Liver (tissue), 3 donors: Measurements from ENCODE around the gene RIOX2.

ENCODE experiments used
- CTCF ChIP-seq: fragments of 150-350 bp; IDR thresholded peaks from 2 replicates; pipeline ENCODE4 v1.5.1; 2017; ENCODE audit warnings: improper control_type of control experiment, low read depth, low read length; ENCODE audit not compliant: missing input control
- EGR1 ChIP-seq, 2 donors: IDR thresholded peaks; 2 replicates each; pipeline ENCODE4 v1.6.1; 2016 to 2018; ENCODE audit warnings: antibody characterized with exemption in 2 of 2, low read depth in 2 of 2
- GABPA ChIP-seq, 2 donors: IDR thresholded peaks in 1 of 2; conservative IDR thresholded peaks in 1 of 2; 2 replicates each; pipeline ENCODE4 v1.6.1; 2016; ENCODE audit warnings: antibody characterized with exemption in 2 of 2, mild to moderate bottlenecking in 1 of 2, moderate library complexity in 1 of 2
- JUND ChIP-seq, 2 donors: IDR thresholded peaks; 2 replicates each; pipeline ENCODE4 v1.6.1; 2016; ENCODE audit warnings: antibody characterized with exemption in 2 of 2
- MAX ChIP-seq: IDR thresholded peaks from 2 replicates; pipeline ENCODE4 v1.6.1; 2016; ENCODE audit warnings: antibody characterized with exemption
- RAD21 ChIP-seq, 2 donors: IDR thresholded peaks; 2 replicates each; pipeline ENCODE4 v1.6.1; 2016; ENCODE audit warnings: antibody characterized with exemption in 2 of 2, mild to moderate bottlenecking in 2 of 2
- REST ChIP-seq: IDR thresholded peaks from 2 replicates; pipeline ENCODE4 v1.6.1; 2016; ENCODE audit warnings: antibody characterized with exemption, mild to moderate bottlenecking
- SP1 ChIP-seq: IDR thresholded peaks from 2 replicates; pipeline ENCODE4 v1.6.1; 2018; ENCODE audit warnings: antibody characterized with exemption, mild to moderate bottlenecking
- TAF1 ChIP-seq: conservative IDR thresholded peaks from 2 replicates; pipeline ENCODE4 v1.6.1; 2016; ENCODE audit warnings: antibody characterized with exemption, mild to moderate bottlenecking
- YY1 ChIP-seq: IDR thresholded peaks from 2 replicates; pipeline ENCODE4 v1.6.1; 2016; ENCODE audit warnings: antibody characterized with exemption, mild to moderate bottlenecking
- ZBTB33 ChIP-seq: IDR thresholded peaks from 2 replicates; pipeline ENCODE4 v1.6.1; 2016; ENCODE audit warnings: antibody characterized with exemption
- donor health status: healthy.
- donor health status: healthy.

GRCh38 chr3:97899331-97899730 lies 72.9 kb downstream of the RIOX2 start:
- TF ChIP-seq CTCF (no peak), MAX (no peak), YY1 (no peak), GABPA (IDR thresholded peaks at IDR 0.05 in 1 of 2, conservative IDR thresholded peaks at IDR 0.05 in 1 of 2) (no peak), TAF1 (no peak), REST (no peak), SP1 (no peak), ZBTB33 (no peak), RAD21 (IDR thresholded peaks at IDR 0.05) (no peak), JUND (IDR thresholded peaks at IDR 0.05) (no peak), EGR1 (IDR thresholded peaks at IDR 0.05; ENCODE audit: low read depth in 2 of 2) (no peak)
